Karpas-422 (cell line): ENCODE results near the gene PIGP. TPM values are rescaled to one million over a fixed set of nuclear protein-coding genes. Genes with fewer than 3 reads are reported as not detected.
"Not testable (repeated sequence)": the region's sequence is repeated elsewhere in the genome, so short reads cannot be mapped to it uniquely, and the experiment has no call there.

Experiments used
- DNase-seq: peaks from one replicate; pipeline ENCODE4 v3.0.0-alpha.2; 2015
- H2AFZ ChIP-seq: fragments of 200-600 bp; sonication (generic); 2 replicates; pipeline ENCODE4 v1.6.1; 2014; ENCODE audit warnings: antibody characterized with exemption, low read length, mixed read lengths
- H3K27ac ChIP-seq: fragments of 200-600 bp; sonication (generic); 2 replicates; pipeline ENCODE4 v1.5.1; 2014; ENCODE audit warnings: mild to moderate bottlenecking, low read length, moderate library complexity
- H3K27me3 ChIP-seq: fragments of 200-600 bp; sonication (generic); 2 replicates; pipeline ENCODE4 v1.6.1; 2014; ENCODE audit warnings: low read length, mixed read lengths
- H3K36me3 ChIP-seq: fragments of 200-600 bp; sonication (generic); 2 replicates; pipeline ENCODE4 v1.6.1; 2014; ENCODE audit warnings: low read length, mixed read lengths; ENCODE audit not compliant: insufficient read depth
- H3K4me1 ChIP-seq: fragments of 200-600 bp; sonication (generic); 2 replicates; pipeline ENCODE4 v1.6.1; 2014; ENCODE audit warnings: mild to moderate bottlenecking, low read length, mixed read lengths
- H3K4me2 ChIP-seq: fragments of 200-600 bp; sonication (generic); 2 replicates; pipeline ENCODE4 v1.6.1; 2014; ENCODE audit warnings: low read length, low read depth, mild to moderate bottlenecking; ENCODE audit not compliant: poor library complexity, severe bottlenecking
- H3K4me3 ChIP-seq: fragments of 200-600 bp; sonication (generic); 2 replicates; pipeline ENCODE4 v1.5.1; 2014; ENCODE audit warnings: mild to moderate bottlenecking, antibody characterized with exemption, low read length, mixed read lengths
- H3K79me2 ChIP-seq: fragments of 200-600 bp; sonication (generic); 2 replicates; pipeline ENCODE4 v1.6.1; 2014; ENCODE audit warnings: mild to moderate bottlenecking, low read length, mixed read lengths
- H3K9ac ChIP-seq: fragments of 200-600 bp; sonication (generic); 2 replicates; pipeline ENCODE4 v1.6.0; 2014; ENCODE audit warnings: low read length
- H3K9me2 ChIP-seq: fragments of 200-600 bp; sonication (generic), shearing (Covaris generic); replicated peaks from 2 replicates; pipeline ENCODE4 v1.6.0; 2014; ENCODE audit warnings: mild to moderate bottlenecking, low read length, moderate library complexity; ENCODE audit not compliant: insufficient read depth
- H3K9me3 ChIP-seq: fragments of 300-700, 200-600 bp; sonication (generic); 2 replicates; pipeline ENCODE4 v1.6.1; 2014; ENCODE audit warnings: low read length, mixed read lengths
- H4K20me1 ChIP-seq: fragments of 200-600 bp; sonication (generic); 2 replicates; pipeline ENCODE4 v1.6.1; 2014; ENCODE audit warnings: mild to moderate bottlenecking, antibody characterized with exemption, low read length, low read depth; ENCODE audit not compliant: insufficient read depth
- total RNA-seq: library from RNA; depleted of rRNA; stranded (reverse); fragments of >200 nt; shearing (Covaris generic); gene quantifications from 2 replicates; pipeline ENCODE4 v1.2.3, GENCODE V29; 2014; ENCODE audit warnings: low replicate concordance

PIGP gene
- total RNA-seq, 1 experiment from 2014 or later = 63.1 TPM

- Histone ChIP-seq H3K4me3 (peak overlapping the region; percentile 50; the same call in 1 of the 2 replicates), H3K9ac (peak overlapping the region; percentile 47), H3K27me3 (no peaks in the 10 kb centered on the region), H4K20me1 (no peaks in the 10 kb centered on the region), H3K36me3 (0 out of 2 replicates have a peak, but pooled peaks cover 3% of the 10 kb centered on the region), H3K9me2 (no peaks in the 10 kb centered on the region), H3K4me1 (peaks cover 70% of the 10 kb centered on the region), H3K4me2 (peak overlapping the region; percentile 68), H3K79me2 (no peaks in the 10 kb centered on the region), H2AFZ (0 out of 2 replicates have a peak overlapping the region, but pooled peaks have one; percentile 78), H3K9me3 (no peaks in the 10 kb centered on the region), H3K27ac (peak overlapping the region; percentile 68)
- DNase-seq = no peak
These were observed 10.3 kb downstream of the PIGP start for GRCh38 chr21:37062593-37062935.

- 0 out of 2 replicates have a peak, but pooled peaks cover 3% of the 10 kb centered on the region for H3K36me3 ChIP-seq
- peak overlapping the region; percentile 78 for H2AFZ ChIP-seq
- no peaks in the 10 kb centered on the region for H3K27me3 ChIP-seq
- peak overlapping the region; percentile 50; the same call in 1 of the 2 replicates for H3K4me3 ChIP-seq
- no peaks in the 10 kb centered on the region for H4K20me1 ChIP-seq
- H3K9me3 ChIP-seq = no peaks in the 10 kb centered on the region
- H3K9me2 ChIP-seq = no peaks in the 10 kb centered on the region
- peaks cover 70% of the 10 kb centered on the region for H3K4me1 ChIP-seq
- H3K9ac ChIP-seq = peak overlapping the region; percentile 47
- peak overlapping the region; percentile 68 for H3K4me2 ChIP-seq
- H3K27ac ChIP-seq = peak overlapping the region; percentile 68
- no peaks in the 10 kb centered on the region for H3K79me2 ChIP-seq
- DNase-seq = peak; percentile 71
These were observed 10.8 kb downstream of the PIGP start for GRCh38 chr21:37061926-37062592.

- H3K27me3 ChIP-seq = no peaks in the 10 kb centered on the region
- no peaks in the 10 kb centered on the region for H3K79me2 ChIP-seq
- H3K4me2 ChIP-seq = peak overlapping the region; percentile 68
- peaks cover 59% of the 10 kb centered on the region for H3K4me1 ChIP-seq
- peak; percentile 79 for DNase-seq
- no peaks in the 10 kb centered on the region for H3K36me3 ChIP-seq
- H3K4me3 ChIP-seq = no peak overlapping the region; the same call in 1 of the 2 replicates
- H4K20me1 ChIP-seq = no peaks in the 10 kb centered on the region
- H2AFZ ChIP-seq = 0 out of 2 replicates have a peak overlapping the region, but pooled peaks have one; percentile 47
- H3K27ac ChIP-seq = peak overlapping the region; percentile 68
- no peaks in the 10 kb centered on the region for H3K9me2 ChIP-seq
- peak overlapping the region; percentile 3; the same call in 1 of the 2 replicates for H3K9ac ChIP-seq
- no peaks in the 10 kb centered on the region for H3K9me3 ChIP-seq
These were observed 12.6 kb downstream of the PIGP start for GRCh38 chr21:37060296-37060695.

- peaks cover 48% of the 10 kb centered on the region for H3K4me1 ChIP-seq
- no peaks in the 10 kb centered on the region for H3K36me3 ChIP-seq
- H2AFZ ChIP-seq = no peak overlapping the region
- DNase-seq = no peak
- no peaks in the 10 kb centered on the region for H3K9me3 ChIP-seq
- no peak overlapping the region for H3K4me3 ChIP-seq
- H3K27ac ChIP-seq = no peak overlapping the region
- H3K79me2 ChIP-seq = no peaks in the 10 kb centered on the region
- no peaks in the 10 kb centered on the region for H3K9me2 ChIP-seq
- H3K4me2 ChIP-seq = no peak overlapping the region
- H4K20me1 ChIP-seq = no peaks in the 10 kb centered on the region
- H3K9ac ChIP-seq = no peak overlapping the region
- H3K27me3 ChIP-seq = no peaks in the 10 kb centered on the region
These were observed 13.7 kb downstream of the PIGP start for GRCh38 chr21:37059181-37059580.

GRCh38 chr21:37058261-37058660 is 14.6 kb downstream of the PIGP start:
- Histone ChIP-seq H3K9me2 (no peaks in the 10 kb centered on the region), H3K9ac (no peak overlapping the region), H3K79me2 (no peaks in the 10 kb centered on the region), H3K9me3 (no peaks in the 10 kb centered on the region), H3K27ac (no peak overlapping the region), H3K27me3 (no peaks in the 10 kb centered on the region), H3K36me3 (no peaks in the 10 kb centered on the region), H3K4me2 (no peak overlapping the region), H3K4me1 (peaks cover 39% of the 10 kb centered on the region), H3K4me3 (no peak overlapping the region), H2AFZ (0 out of 2 replicates have a peak overlapping the region, but pooled peaks have one; percentile 15), H4K20me1 (no peaks in the 10 kb centered on the region)
- no peak for DNase-seq

GRCh38 chr21:37057614-37058013 is 15.3 kb downstream of the PIGP start:
- H3K79me2 ChIP-seq = no peaks in the 10 kb centered on the region
- H3K36me3 ChIP-seq = no peaks in the 10 kb centered on the region
- H3K9ac ChIP-seq = no peak overlapping the region
- H3K4me1 ChIP-seq = peaks cover 32% of the 10 kb centered on the region
- no peak overlapping the region for H3K27ac ChIP-seq
- no peak overlapping the region for H3K4me3 ChIP-seq
- H3K4me2 ChIP-seq = no peak overlapping the region
- H4K20me1 ChIP-seq = no peaks in the 10 kb centered on the region
- H2AFZ ChIP-seq = peak overlapping the region; percentile 15; the same call in 1 of the 2 replicates
- H3K27me3 ChIP-seq = no peaks in the 10 kb centered on the region
- DNase-seq = no peak
- H3K9me3 ChIP-seq = no peaks in the 10 kb centered on the region
- no peaks in the 10 kb centered on the region for H3K9me2 ChIP-seq

GRCh38 chr21:37055271-37055855 is 17.5 kb downstream of the PIGP start:
- H3K9me3 ChIP-seq = no peaks in the 10 kb centered on the region
- no peaks in the 10 kb centered on the region for H3K79me2 ChIP-seq
- H3K9me2 ChIP-seq = no peaks in the 10 kb centered on the region
- no peak overlapping the region for H3K9ac ChIP-seq
- no peak overlapping the region for H3K4me3 ChIP-seq
- no peaks in the 10 kb centered on the region for H4K20me1 ChIP-seq
- no peak overlapping the region for H3K4me2 ChIP-seq
- H3K4me1 ChIP-seq = peaks cover 10% of the 10 kb centered on the region
- DNase-seq = no peak
- no peak overlapping the region for H2AFZ ChIP-seq
- no peaks in the 10 kb centered on the region for H3K36me3 ChIP-seq
- H3K27ac ChIP-seq = no peak overlapping the region
- no peaks in the 10 kb centered on the region for H3K27me3 ChIP-seq

- H3K9ac ChIP-seq, DNase-seq, H3K4me1 ChIP-seq, H3K36me3 ChIP-seq, H3K9me3 ChIP-seq, H3K9me2 ChIP-seq, H2AFZ ChIP-seq, H3K4me3 ChIP-seq, H3K4me2 ChIP-seq, H3K27me3 ChIP-seq, H3K27ac ChIP-seq, H3K79me2 ChIP-seq, H4K20me1 ChIP-seq: not testable (repeated sequence)
These were observed 23.1 kb downstream of the PIGP start for GRCh38 chr21:37049741-37050140.
